HG02678 (cell line): ENCODE data around the gene DCST1.

Experiments
- ATAC-seq: cut with Tn5 transposase; IDR thresholded peaks from one replicate; pipeline ENCODE4 v1.9.1; 2021; ENCODE audit warnings: mild to moderate bottlenecking, moderate library complexity; ENCODE audit not compliant: unreplicated experiment

DCST1 gene

GRCh38 chr1:155070158-155070621 is 36.6 kb downstream of the DCST1 start:
- ATAC-seq: no peak

GRCh38 chr1:155070721-155071569 is 37.3 kb downstream of the DCST1 start:
- ATAC-seq: peak; percentile 81

- ATAC-seq: no peak
Observed at GRCh38 chr1:155071701-155072100, 38.1 kb downstream of the DCST1 start.

- no peak for ATAC-seq
Observed at GRCh38 chr1:155072531-155073289, 39.1 kb downstream of the DCST1 start.

- no peak for ATAC-seq
Observed at GRCh38 chr1:155073377-155074242, 40.0 kb downstream of the DCST1 start.

- no peak for ATAC-seq
Observed at GRCh38 chr1:155075535-155075934, 41.9 kb downstream of the DCST1 start.

GRCh38 chr1:155076371-155076770 is 42.7 kb downstream of the DCST1 start:
- ATAC-seq: no peak

GRCh38 chr1:155077346-155077745 is 43.7 kb downstream of the DCST1 start:
- no peak for ATAC-seq

- ATAC-seq: no peak
Observed at GRCh38 chr1:155077758-155078445, 44.3 kb downstream of the DCST1 start.

- ATAC-seq: no peak
Observed at GRCh38 chr1:155078469-155079209, 45.0 kb downstream of the DCST1 start, which contains the start of gene EFNA3. TSS of gene EFNA3 (plus strand) at chr1:155078837. CDS start at chr1:155078942, 105 bp downstream.

- no peak for ATAC-seq
Observed at GRCh38 chr1:155079210-155079486, 45.5 kb downstream of the DCST1 start.

- no peak for ATAC-seq
Observed at GRCh38 chr1:155079487-155080311, 46.1 kb downstream of the DCST1 start.

- no peak for ATAC-seq
Observed at GRCh38 chr1:155080312-155081228, 46.9 kb downstream of the DCST1 start.

GRCh38 chr1:155081472-155082300 is 48.1 kb downstream of the DCST1 start:
- no peak for ATAC-seq

GRCh38 chr1:155082301-155083051 is 48.9 kb downstream of the DCST1 start:
- no peak for ATAC-seq

GRCh38 chr1:155083052-155083541 is 49.5 kb downstream of the DCST1 start:
- no peak for ATAC-seq
